GM23338 (cell line): Measurements from ENCODE around the gene CD1D. TPM values are rescaled to one million over a fixed set of nuclear protein-coding genes. Genes with fewer than 3 reads are reported as not detected.

Source experiments
- ATAC-seq: fragments of 200-7000 bp; cut with Tn5 transposase; 3 replicates; pipeline ENCODE4 v1.9.1; 2020
- DNase-seq: peaks from one replicate; pipeline ENCODE4 v3.0.0-alpha.2; 2015; ENCODE audit warnings: low spot score
- H2AFZ ChIP-seq: fragments of 200-600 bp; sonication (generic); 2 replicates; pipeline ENCODE4 v1.8.0; 2016; ENCODE audit warnings: antibody characterized with exemption, mild to moderate bottlenecking, moderate library complexity
- H3F3A ChIP-seq: fragments of 200-600 bp; sonication (generic); replicated peaks from 2 replicates; pipeline ENCODE4 v1.8.0; 2017; ENCODE audit warnings: antibody characterized with exemption, mixed run types, low read depth
- H3K27ac ChIP-seq: fragments of 200-600 bp; sonication (generic); 2 replicates; pipeline ENCODE4 v1.6.1; 2016; ENCODE audit warnings: low read depth
- H3K27me3 ChIP-seq: fragments of 200-600 bp; sonication (generic); 2 replicates; pipeline ENCODE4 v1.8.0; 2016; ENCODE audit warnings: mild to moderate bottlenecking, mixed run types, moderate library complexity; ENCODE audit not compliant: insufficient read depth
- H3K36me3 ChIP-seq: fragments of 200-600 bp; sonication (generic); 2 replicates; pipeline ENCODE4 v1.8.0; 2016; ENCODE audit warnings: mild to moderate bottlenecking; ENCODE audit not compliant: insufficient read depth
- H3K4me1 ChIP-seq: fragments of 200-600 bp; sonication (generic); 2 replicates; pipeline ENCODE4 v1.8.0; 2016; ENCODE audit warnings: mild to moderate bottlenecking, moderate library complexity; ENCODE audit not compliant: insufficient read depth
- H3K4me2 ChIP-seq: fragments of 200-600 bp; sonication (generic); 2 replicates; pipeline ENCODE4 v1.7.1; 2017; ENCODE audit warnings: mixed run types
- H3K4me3 ChIP-seq: fragments of 200-600 bp; sonication (generic); 2 replicates; pipeline ENCODE4 v1.6.1; 2016; ENCODE audit warnings: mixed run types
- H3K79me2 ChIP-seq: fragments of 200-600 bp; sonication (generic); replicated peaks from 2 replicates; pipeline ENCODE4 v1.8.0; 2017; ENCODE audit warnings: mild to moderate bottlenecking; ENCODE audit not compliant: insufficient read depth
- H3K9me2 ChIP-seq: fragments of 200-600 bp; sonication (generic); 2 replicates; pipeline ENCODE4 v1.8.0; 2017; ENCODE audit not compliant: insufficient read depth
- H4K20me1 ChIP-seq: fragments of 200-600 bp; sonication (generic); replicated peaks from 2 replicates; pipeline ENCODE4 v1.8.0; 2017; ENCODE audit warnings: mild to moderate bottlenecking; ENCODE audit not compliant: insufficient read depth
- H3K27ac Mint-ChIP-seq: 2 replicates; pipeline ENCODE4 v1.8.0; 2020; ENCODE audit warnings: inconsistent platforms, mild to moderate bottlenecking, moderate library complexity, mixed read lengths
- H3K27me3 Mint-ChIP-seq: 3 replicates; pipeline ENCODE4 v1.8.0; 2022; ENCODE audit warnings: low read depth, mild to moderate bottlenecking, moderate library complexity, mixed read lengths, inconsistent platforms; ENCODE audit not compliant: insufficient read depth, poor library complexity
- H3K36me3 Mint-ChIP-seq: 3 replicates; pipeline ENCODE4 v1.8.0; 2021; ENCODE audit warnings: low read depth, mild to moderate bottlenecking, inconsistent platforms, moderate library complexity, mixed read lengths
- H3K4me1 Mint-ChIP-seq: 3 replicates; pipeline ENCODE4 v1.8.0; 2020; ENCODE audit warnings: mild to moderate bottlenecking, inconsistent platforms, mixed read lengths
- H3K4me3 Mint-ChIP-seq: 3 replicates; pipeline ENCODE4 v1.8.0; 2021; ENCODE audit warnings: moderate library complexity, mild to moderate bottlenecking, inconsistent platforms, mixed read lengths
- H3K9me3 Mint-ChIP-seq: 3 replicates; pipeline ENCODE4 v1.8.0; 2020; ENCODE audit warnings: moderate library complexity, mild to moderate bottlenecking, inconsistent platforms, mixed read lengths
- EZH2phosphoT487 ChIP-seq: fragments of 200-600 bp; sonication (generic); IDR thresholded peaks from one replicate; pipeline ENCODE4 v1.8.1; 2018; ENCODE audit warnings: antibody characterized with exemption; ENCODE audit not compliant: unreplicated experiment
- JUNB ChIP-seq: IDR thresholded peaks from one replicate; pipeline ENCODE4 v1.6.1; 2016; ENCODE audit warnings: antibody characterized with exemption; ENCODE audit not compliant: unreplicated experiment
- NANOG ChIP-seq: IDR thresholded peaks from 2 replicates; pipeline ENCODE4 v1.6.1; 2016; ENCODE audit warnings: antibody characterized with exemption, borderline replicate concordance
- REST ChIP-seq: IDR thresholded peaks from one replicate; pipeline ENCODE4 v1.6.1; 2018; ENCODE audit warnings: antibody characterized with exemption; ENCODE audit not compliant: unreplicated experiment
- ZNF114 ChIP-seq: fragments of 250-450 bp; sonication (Bioruptor Pico); IDR thresholded peaks from 2 replicates; pipeline ENCODE4 v1.5.0; 2020; ENCODE audit warnings: mild to moderate bottlenecking, moderate library complexity
- ZNF331 ChIP-seq: fragments of 250-450 bp; sonication (Bioruptor Pico); IDR thresholded peaks from 2 replicates; pipeline ENCODE4 v1.5.0; 2020; ENCODE audit warnings: low read depth, mild to moderate bottlenecking, moderate library complexity
- ZNF462 ChIP-seq: fragments of 250-450 bp; sonication (Bioruptor Pico); IDR thresholded peaks from 2 replicates; pipeline ENCODE4 v1.5.0; 2020; ENCODE audit warnings: mild to moderate bottlenecking, moderate library complexity
- polyA plus RNA-seq: library from polyadenylated mRNA; unstranded; fragments of >200 nt; fragmentation: Nextera tagmentation; extraction: Ambion mirVana; gene quantifications from 2 replicates; pipeline ENCODE4 v1.2.1, GENCODE V29; 2016
- total RNA-seq: library from RNA; depleted of rRNA; stranded (reverse); fragments of >200 nt; shearing (Covaris generic); gene quantifications from 2 replicates; pipeline ENCODE4 v1.2.3, GENCODE V29; 2014
- TF ChIP-seq, protein P1 (sequence below), 2 experiments: fragments of 200-600 bp in 1 of 2; sonication (generic) in 1 of 2; conservative IDR thresholded peaks; 2 replicates each; pipeline versions ENCODE4 v1.5.1 to v1.6.1; 2016 to 2017; ENCODE audit warnings: antibody characterized with exemption in 2 of 2, low read depth in 2 of 2, mild to moderate bottlenecking in 2 of 2, moderate library complexity in 1 of 2

CD1D gene
- total and polyA plus RNA-seq, 2 experiments from 2014 or later, result 1.5 to 2.7 TPM

- peaks cover 35% of the 10 kb centered on the region for H3K4me1 Mint-ChIP-seq
- H3K9me2 ChIP-seq, result no peaks in the 10 kb centered on the region
- peaks cover 36% of the 10 kb centered on the region for H3K4me1 ChIP-seq
- H3K4me3 Mint-ChIP-seq, result no peak overlapping the region
- no peak overlapping the region for H2AFZ ChIP-seq
- peaks cover 9% of the 10 kb centered on the region for H3K27me3 Mint-ChIP-seq
- H3K4me3 ChIP-seq, result no peak overlapping the region
- H4K20me1 ChIP-seq, result no peaks in the 10 kb centered on the region
- H3K79me2 ChIP-seq, result no peaks in the 10 kb centered on the region
- TF ChIP-seq, protein P1, sequence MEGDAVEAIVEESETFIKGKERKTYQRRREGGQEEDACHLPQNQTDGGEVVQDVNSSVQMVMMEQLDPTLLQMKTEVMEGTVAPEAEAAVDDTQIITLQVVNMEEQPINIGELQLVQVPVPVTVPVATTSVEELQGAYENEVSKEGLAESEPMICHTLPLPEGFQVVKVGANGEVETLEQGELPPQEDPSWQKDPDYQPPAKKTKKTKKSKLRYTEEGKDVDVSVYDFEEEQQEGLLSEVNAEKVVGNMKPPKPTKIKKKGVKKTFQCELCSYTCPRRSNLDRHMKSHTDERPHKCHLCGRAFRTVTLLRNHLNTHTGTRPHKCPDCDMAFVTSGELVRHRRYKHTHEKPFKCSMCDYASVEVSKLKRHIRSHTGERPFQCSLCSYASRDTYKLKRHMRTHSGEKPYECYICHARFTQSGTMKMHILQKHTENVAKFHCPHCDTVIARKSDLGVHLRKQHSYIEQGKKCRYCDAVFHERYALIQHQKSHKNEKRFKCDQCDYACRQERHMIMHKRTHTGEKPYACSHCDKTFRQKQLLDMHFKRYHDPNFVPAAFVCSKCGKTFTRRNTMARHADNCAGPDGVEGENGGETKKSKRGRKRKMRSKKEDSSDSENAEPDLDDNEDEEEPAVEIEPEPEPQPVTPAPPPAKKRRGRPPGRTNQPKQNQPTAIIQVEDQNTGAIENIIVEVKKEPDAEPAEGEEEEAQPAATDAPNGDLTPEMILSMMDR (conservative IDR thresholded peaks at IDR 0.05; ENCODE audit: low read depth in 2 of 2), result no peak
- TF ChIP-seq ZNF331 (CRISPR knock-in tag) (no peak), JUNB (no peak), ZNF462 (CRISPR knock-in tag) (no peak), EZH2phosphoT487 (no peak), NANOG (no peak), ZNF114 (CRISPR knock-in tag) (no peak), REST (no peak)
- no peaks in the 10 kb centered on the region for H3K36me3 ChIP-seq
- H3K27me3 ChIP-seq, result peaks cover 29% of the 10 kb centered on the region
- H3F3A ChIP-seq, result no peaks in the 10 kb centered on the region
- H3K27ac Mint-ChIP-seq, result no peak overlapping the region
- DNase-seq (no peak), ATAC-seq (no peak)
- H3K4me2 ChIP-seq, result no peak overlapping the region
- no peaks in the 10 kb centered on the region for H3K9me3 Mint-ChIP-seq
- no peaks in the 10 kb centered on the region for H3K36me3 Mint-ChIP-seq
- H3K27ac ChIP-seq, result no peak overlapping the region
Observed at GRCh38 chr1:158188611-158189010, 7.9 kb downstream of the CD1D start.
